SIG-M5 treated with dmso at 0.1 percent for 504 hours (cell line): ENCODE measurements around the gene THSD7A.

Source experiments
- DNase-seq: peaks from one replicate; lab custom pipeline; 2025; ENCODE audit not compliant: unreplicated experiment; lab: John Stamatoyannopoulos, UW

The THSD7A gene

DNA sequence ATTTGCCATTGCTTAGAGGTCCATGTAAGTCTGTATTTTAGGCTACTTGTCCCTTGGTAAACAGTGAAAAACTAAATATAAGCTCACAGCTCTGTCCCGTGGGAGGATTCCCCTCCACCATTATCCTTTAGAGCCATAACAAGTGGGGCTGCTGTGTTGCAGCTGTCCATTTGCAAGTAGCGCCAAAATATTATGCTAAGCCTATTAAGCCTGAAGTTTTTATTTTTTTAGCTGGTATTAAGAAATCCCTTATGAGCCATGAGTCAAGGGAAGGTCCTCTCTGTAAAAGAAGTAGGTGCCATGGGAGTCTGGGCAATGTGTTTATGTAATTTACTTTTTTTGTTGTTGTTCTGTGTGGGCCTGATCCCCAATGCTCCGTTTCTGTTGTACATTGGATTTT, 183.9 kb downstream of the THSD7A start:
- DNase-seq: no peak

DNA sequence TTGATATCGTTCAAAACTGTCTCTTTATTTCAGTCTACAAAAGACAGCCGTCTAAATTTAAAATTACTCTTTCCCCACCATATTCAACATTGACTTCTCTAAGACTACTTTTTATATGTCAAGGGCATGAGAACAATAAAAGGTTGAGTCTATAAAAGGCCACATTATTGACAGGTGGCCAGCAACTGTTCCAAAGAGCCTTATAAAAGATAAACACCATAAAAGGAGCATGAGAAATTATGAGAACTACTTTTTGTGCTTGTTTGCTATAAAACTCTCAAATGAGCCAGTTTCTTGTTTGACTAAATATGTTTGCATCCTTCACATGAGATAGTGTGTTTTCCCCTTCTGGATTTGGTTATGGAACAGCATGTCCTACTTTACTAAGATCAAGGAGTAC, 189.2 kb downstream of the THSD7A start:
- no peak for DNase-seq

DNA sequence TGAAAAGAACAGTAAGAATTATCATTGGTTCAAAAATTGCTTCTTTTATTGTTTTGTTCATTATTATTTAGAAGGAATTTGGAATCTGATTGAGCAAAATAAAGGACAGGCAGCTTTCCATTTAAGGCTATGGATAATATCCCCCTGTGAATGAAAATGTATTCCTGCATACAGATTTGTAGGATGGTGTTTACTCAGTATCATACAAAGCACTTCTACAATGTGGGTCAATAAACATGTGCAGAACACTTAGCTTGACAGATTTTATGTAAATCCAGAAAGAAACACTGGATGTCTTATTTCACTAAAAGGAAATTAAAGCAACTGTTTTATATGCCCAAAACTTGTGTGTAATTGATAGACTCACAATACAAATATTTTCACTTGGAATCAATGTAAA, 189.7 kb downstream of the THSD7A start:
- no peak for DNase-seq

GRCh38 chr7:11638011-11638774, 193.8 kb downstream of the THSD7A start:
- no peak for DNase-seq

GRCh38 chr7:11636274-11636673, 195.7 kb downstream of the THSD7A start:
- no peak for DNase-seq

GRCh38 chr7:11633310-11633709, 198.7 kb downstream of the THSD7A start:
- no peak for DNase-seq

GRCh38 chr7:11630355-11630754, 201.6 kb downstream of the THSD7A start:
- no peak for DNase-seq

GRCh38 chr7:11625669-11626068, 206.3 kb downstream of the THSD7A start:
- no peak for DNase-seq

- no peak for DNase-seq
Measured at GRCh38 chr7:11623093-11623678, 208.8 kb downstream of the THSD7A start.

- DNase-seq: no peak
Measured at GRCh38 chr7:11620406-11621253, 211.4 kb downstream of the THSD7A start.

DNA sequence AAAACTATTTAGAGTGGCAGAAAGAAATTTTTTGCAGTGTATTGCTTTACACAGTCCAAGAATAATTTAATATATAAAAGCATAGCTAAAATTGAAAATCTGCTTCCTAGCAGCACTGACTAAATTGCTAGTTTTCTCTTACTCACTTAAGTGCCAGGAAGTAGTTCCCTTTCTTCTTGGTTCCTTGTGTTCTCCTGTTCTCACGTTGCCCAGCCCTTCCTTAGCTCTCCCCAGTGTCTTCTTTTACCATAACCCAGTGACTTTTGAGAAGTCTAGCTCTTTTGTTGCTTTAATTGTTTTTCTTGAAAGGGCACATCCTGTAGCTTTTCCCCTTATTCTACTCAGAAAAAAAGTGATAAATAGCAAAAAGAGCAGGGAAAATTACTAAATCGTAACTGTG, 215.5 kb downstream of the THSD7A start:
- no peak for DNase-seq

GRCh38 chr7:11615174-11615573, 216.8 kb downstream of the THSD7A start:
- DNase-seq: no peak

GRCh38 chr7:11613292-11613930, 218.6 kb downstream of the THSD7A start:
- no peak for DNase-seq

- DNase-seq: no peak
Measured at GRCh38 chr7:11612737-11613136, 219.3 kb downstream of the THSD7A start.

DNA sequence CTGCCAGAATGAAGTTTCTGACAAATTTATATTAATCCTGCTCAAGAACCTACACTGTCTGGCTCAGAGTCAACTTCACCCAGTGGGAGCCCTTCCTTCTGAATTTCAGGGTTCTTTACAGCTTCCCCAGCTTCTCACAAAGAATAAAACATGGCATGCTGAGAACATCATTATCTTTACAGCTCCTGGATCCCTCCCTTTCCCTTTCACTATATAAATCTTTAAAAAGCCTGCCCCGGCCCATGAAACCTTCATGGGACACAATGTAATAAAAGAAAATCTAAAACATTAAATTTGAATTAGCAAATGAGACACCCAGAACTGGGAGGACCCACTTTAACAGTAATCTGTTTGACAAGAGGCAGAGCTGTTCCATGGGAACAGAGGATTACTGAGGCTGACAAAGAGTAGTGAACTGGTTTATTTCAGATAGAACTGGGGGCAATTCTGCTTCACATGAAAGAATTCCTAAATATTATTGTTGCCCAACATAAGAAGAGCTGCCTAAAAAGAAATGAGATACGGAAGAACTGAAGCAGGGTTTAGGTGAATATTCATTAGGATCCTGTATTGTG, 222.8 kb downstream of the THSD7A start:
- DNase-seq: no peak

DNA sequence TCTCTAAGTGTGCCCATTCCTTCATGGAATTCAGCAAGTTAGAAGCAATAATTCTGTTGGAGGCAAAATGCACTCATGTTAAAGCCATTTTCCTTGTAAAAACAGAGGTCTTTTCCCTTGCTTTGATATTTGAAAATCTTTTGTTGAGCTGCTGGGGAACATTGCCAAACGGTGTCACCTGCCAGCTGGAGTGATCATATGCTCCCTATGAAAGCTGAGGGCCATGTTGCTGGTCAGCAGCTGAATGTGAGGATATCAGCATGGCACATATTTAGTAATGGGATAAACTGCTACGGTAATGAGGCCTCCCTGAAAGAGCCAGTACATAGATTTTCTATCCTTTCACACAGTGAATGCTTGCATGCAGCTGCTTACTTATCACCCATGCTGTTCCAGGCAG, 224.3 kb downstream of the THSD7A start:
- DNase-seq: no peak

DNA sequence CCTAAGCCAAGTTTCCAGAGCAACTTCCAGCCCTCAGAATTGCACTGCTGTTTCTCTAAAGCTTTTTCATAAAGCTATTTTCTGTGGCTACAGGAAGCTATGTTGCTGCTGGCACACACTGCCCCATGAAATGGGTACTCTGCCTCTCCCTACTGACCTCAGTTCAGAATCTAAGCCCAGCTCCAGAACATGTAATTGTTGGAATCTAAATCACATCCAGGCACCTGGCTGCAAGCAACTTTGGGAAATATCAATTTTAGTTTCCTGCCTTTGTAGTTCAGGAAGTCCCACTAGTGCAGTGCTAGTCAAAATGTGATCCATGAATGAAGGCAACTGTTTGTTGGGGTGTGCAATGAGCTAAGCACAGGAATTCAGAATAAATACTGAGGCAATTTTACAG, 226.2 kb downstream of the THSD7A start:
- DNase-seq: no peak

GRCh38 chr7:11604505-11604904, 227.5 kb downstream of the THSD7A start:
- no peak for DNase-seq

GRCh38 chr7:11601761-11602160, 230.2 kb downstream of the THSD7A start:
- no peak for DNase-seq

DNA sequence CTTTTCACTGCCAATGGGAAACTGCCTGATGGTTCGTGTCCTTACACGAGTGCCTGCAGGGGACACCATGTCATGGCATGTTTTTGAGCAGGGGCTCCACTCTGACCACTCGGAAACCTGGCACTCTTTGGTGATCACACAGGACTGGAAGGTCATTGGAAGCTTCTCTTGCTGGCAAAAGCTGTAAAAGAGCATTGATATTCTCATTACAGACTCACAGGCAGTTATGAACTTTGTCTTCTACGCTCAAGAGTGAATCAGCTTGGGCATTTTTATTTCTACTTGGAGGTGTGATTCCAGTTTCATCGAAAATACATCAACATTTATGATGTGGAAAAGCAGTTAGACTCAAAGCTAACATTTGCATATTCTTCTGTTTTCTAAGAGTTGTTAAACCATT, 238.7 kb downstream of the THSD7A start:
- DNase-seq: no peak

DNA sequence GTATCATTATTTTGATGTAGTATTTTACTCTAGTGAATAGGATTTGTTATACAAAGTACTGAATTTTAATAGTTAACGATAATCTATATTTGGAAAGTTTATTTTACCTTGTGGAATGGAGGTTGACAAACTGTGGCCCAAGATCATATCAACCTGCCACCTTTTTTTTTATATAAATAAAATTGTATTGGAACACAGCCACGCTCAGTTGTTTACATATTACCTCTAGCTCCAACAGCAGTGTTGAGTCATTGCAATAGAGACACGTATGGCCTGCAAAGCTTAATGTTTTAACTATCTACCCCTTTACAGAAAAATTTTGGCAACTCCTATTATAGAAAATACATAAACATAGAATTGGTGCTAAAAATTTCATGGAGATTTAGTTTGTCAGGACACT, 239.3 kb downstream of the THSD7A start:
- DNase-seq: no peak
